GM19099 (cell line): ENCODE results near the gene FAM221B.

Experiments used
- POLR2A ChIP-seq: IDR thresholded peaks from 3 replicates; pipeline ENCODE4 v1.6.1; 2011; ENCODE audit warnings: low read depth; ENCODE audit not compliant: insufficient read length; ENCODE audit errors: extremely low read depth

The FAM221B gene

GRCh38 chr9:35828716-35829083 is at the start of gene FAM221B:
Gene FAM221B (minus strand): TSS chr9:35828732. CDS start chr9:35826161, 2,571 bp downstream.
- no peak for TF ChIP-seq POLR2A

DNA sequence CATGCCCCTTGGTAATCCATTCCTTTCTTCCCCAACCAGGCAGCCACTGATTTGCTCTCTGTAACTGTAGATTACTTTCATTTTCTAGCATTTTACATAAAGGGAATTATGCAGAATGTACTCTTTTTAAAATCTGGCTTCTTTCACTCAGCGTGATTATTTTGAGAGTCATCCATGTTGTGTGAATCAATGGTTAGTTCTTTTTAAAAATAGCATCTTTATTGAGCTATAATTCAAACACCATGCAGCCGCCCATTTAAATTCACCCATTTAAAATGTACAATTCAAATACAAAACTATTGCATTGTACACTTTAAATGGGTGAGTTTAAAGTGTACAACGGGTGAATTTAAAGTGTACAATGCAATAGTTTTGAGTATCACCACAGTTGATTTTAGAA is 44.0 kb upstream of the FAM221B start:
- TF ChIP-seq POLR2A: no peak

GRCh38 chr9:35871545-35871944 is 43.0 kb upstream of the FAM221B start:
- no peak for TF ChIP-seq POLR2A

GRCh38 chr9:35870351-35870923 is 41.9 kb upstream of the FAM221B start, which contains the start of gene OR13J1:
Gene OR13J1 (minus strand): TSS chr9:35870401. CDS start chr9:35870401, 0 bp downstream.
- TF ChIP-seq POLR2A: no peak

- TF ChIP-seq POLR2A: no peak
These were observed 41.2 kb upstream of the FAM221B start for GRCh38 chr9:35869621-35870216.

DNA sequence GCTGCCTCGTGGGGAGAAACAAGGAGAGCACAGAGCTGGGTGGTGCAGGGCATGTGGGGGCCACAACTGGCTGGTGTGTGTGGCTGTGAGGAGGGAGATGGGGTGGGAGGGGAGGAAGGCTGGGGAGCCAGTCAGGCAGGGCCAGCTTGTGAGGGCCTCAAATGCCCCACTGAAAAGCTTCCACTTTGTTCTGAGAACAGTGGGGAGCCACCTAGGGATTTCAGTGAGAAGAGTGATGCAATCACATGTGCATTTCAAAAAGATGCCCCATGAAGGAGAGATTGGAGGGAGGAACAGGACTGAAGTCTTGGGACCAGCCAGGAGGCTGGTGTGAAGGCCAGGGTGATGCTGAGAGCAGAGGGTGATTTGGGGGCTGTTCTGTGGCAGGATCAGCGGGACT is 40.4 kb upstream of the FAM221B start:
- TF ChIP-seq POLR2A: no peak

DNA sequence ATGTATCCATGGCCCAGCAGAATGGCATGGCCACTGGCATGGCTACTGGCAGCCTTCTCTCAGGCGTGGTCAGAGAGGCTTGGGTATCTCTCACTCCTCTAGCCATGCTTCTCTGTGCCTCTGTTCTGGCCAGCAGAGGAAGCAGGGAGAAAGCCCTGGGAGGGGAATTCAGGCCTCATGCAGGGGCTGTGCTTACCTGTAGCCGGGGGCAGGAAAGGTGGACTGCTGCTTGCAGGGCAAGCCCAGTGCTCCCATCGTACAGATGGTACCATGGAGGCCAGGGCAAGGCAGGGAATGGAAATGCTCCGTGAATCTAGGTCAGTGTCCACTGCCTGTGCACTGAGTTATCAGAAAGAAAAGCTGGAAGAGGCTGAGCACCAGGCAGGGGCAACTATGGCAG is 39.0 kb upstream of the FAM221B start:
- no peak for TF ChIP-seq POLR2A

DNA sequence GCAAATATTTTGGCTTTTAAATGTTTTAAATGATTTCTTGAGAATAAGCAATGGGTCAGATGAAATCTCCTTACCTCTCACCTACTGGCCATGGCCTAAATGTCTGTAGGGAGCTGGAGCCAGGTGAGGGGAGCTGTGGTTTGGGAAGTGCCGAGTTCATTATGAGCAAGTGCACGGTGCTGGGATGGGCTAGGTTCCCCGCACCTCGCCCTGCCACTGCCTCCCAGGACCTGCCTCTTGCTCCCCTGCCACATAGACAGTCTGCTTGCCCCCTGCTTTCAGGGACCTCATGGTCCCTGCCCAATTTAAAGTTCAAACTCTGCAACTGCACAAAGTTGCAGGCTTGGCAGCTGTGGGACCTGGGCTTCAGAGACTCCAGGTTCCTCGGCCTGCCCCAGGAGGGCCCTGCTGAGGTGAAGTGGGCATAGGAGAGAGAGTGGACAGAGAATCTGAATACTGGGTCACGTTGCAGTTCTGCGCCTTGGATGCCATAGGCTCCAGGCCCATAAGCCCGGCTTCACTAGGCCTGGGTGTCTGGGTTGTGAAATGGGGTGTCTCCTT is 36.2 kb upstream of the FAM221B start:
- no peak for TF ChIP-seq POLR2A

DNA sequence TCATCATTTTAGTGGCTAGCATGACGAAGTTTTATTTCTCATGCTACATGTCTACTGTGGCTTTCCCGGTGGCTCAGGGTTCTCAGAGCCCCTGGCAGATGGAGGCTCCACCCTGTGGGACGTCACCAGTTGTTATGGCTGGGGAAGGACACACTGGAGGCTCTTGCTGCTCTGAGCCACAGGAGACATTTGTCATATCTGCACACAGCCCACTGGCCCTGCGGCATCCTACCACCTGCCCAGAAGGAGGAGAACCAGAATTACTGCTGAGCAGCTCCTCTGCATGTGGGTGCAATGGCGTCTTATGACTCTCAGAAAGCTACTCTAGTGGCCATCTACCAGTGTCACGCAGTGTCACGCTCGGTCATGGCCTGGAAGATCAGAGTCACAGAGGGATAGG is 35.1 kb upstream of the FAM221B start:
- TF ChIP-seq POLR2A: no peak

GRCh38 chr9:35862328-35862727 is 33.8 kb upstream of the FAM221B start:
- TF ChIP-seq POLR2A: no peak

DNA sequence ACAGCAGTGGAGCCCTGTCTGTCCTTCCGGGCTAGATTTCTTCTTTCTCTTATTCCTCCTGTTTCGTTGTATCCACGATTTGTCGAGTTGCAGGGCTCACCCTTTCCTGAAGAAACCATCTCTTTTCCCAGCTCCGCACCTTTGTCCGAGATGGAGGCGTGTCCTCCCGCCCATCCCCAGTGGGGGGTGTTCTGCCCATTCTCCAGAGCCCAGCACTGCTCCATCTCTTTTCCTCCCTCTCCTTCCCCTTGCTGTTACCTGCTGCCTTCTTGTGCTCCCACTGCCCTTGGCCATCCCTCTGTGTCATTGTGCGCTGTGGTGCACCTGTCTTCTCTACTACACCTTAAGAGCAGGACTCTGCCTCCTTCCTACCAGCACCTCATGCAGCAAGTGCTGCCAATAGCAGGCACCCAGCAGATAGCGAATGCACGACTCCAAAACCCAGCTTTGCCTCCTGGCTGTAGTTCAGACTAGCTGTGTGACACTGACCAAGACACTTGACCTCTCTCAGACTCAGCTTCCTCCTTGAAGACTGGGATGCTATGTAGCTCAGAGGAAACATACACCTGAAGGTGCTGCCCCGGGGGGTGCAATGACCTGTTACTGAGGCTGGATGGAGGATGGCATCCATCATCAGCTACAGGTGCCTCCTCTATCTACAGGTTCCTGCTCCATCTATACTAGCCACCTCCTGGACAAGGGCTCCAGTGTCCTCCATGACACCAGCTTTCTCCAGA is 32.8 kb upstream of the FAM221B start:
- no peak for TF ChIP-seq POLR2A

- TF ChIP-seq POLR2A: no peak
These were observed 31.4 kb upstream of the FAM221B start for GRCh38 chr9:35859990-35860339.

DNA sequence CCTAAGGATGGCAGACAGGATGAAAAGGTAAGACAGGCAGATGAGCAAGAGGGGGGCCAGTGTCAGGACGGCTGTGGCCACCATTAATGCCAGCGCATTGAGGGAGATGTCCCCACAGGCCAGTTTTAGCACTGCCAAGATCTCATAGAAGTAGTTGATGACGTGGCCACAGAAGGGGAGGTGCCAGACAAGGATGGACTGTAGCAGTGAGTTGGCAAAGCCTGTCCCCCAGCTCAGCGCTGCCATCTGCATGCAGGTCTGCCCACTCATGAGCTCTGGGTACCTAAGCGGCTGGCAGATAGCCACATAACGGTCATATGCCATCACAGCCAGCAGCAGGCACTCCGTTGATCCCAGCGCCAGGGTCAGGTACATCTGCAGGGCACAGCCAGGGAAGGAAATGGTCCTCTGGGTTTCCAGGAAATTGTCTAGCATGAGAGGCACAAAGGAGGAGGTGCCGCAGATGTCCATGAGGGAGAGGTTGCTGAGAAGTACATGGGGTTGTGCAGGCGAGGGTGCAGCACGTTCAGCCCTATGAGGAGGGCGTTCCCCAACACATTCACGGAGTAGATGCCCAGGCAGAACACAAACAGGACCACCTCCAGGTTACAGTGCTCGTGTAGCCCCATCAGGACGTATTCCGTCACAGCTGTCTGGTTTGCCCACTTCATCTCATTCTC is 30.9 kb upstream of the FAM221B start:
- no peak for TF ChIP-seq POLR2A

DNA sequence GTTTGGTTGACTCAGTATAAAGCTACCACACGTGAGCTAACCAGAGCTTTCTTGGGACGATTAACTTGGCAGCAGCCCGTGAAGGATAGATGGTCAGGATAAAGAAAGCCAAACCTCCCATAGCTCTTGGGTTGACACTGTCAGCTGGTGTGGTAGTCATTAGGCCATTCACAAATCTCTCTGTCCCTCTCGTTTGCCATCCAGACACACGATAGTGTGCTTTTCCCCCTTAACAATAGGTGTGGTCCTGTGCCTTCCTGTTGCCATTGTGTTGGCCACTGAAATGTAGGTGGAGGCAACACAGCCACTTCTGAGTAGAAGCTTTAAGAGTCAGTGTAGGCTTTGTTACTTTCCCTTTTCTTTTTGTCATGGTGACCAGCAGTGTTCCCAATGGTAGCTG is 29.9 kb upstream of the FAM221B start:
- TF ChIP-seq POLR2A: no peak

DNA sequence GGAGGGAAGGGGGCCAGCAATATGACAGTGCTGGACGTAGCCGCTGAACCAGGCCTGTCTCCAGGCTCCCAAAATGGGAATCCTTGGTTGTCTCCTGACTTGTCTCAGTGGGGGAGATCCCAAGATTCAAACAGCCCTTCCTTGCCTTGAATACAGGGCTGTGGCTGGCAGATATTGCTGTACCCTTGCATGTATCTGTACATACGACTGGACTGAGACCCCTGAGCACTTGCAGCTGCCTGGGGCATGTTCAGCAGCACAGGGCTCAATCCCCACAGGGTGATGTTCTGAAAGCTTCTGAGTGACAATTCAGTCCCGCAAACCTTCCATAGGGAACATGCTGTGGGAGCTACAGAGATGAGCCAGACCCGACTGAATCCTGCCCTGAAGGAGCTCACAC is 28.4 kb upstream of the FAM221B start:
- TF ChIP-seq POLR2A: no peak
